ENCODE results near the gene INO80E.
"Not testable (repeated sequence)": the region's sequence is repeated elsewhere in the genome, so short reads cannot be mapped to it uniquely, and the experiment has no call there.

INO80E gene

GRCh38 chr16:30030011-30030685 lies 34.1 kb downstream of the INO80E start:
- no peaks in the 10 kb centered on the region for H3K36me3 ChIP-seq (ENCODE audit: control insufficient read depth in 5 of 5, insufficient read depth in 5 of 5, low read length in 5 of 5)
- H3K27ac ChIP-seq (ENCODE audit: low read depth, low read length): no peak overlapping the region
- no peak overlapping the region for H3K9ac ChIP-seq (ENCODE audit: low read length in 5 of 5)
- peaks cover 38 to 71% (median 66%) of the 10 kb centered on the region in 5 donors for H3K27me3 ChIP-seq (ENCODE audit: control insufficient read depth in 5 of 5, insufficient read depth in 4 of 5, low read length in 5 of 5)
- H3K9me3 ChIP-seq (ENCODE audit: control insufficient read depth in 5 of 5, low read length in 5 of 5): no peaks in the 10 kb centered on the region
- H3K4me3 ChIP-seq (ENCODE audit: low read depth in 1 of 5, low read length in 5 of 5): no peak overlapping the region
- H3K4me1 ChIP-seq (ENCODE audit: control insufficient read depth in 5 of 5, insufficient read depth in 5 of 5, low read length in 5 of 5): peaks cover 0 to 4% (median 0%) of the 10 kb centered on the region in 5 donors

GRCh38 chr16:30030841-30031413 lies 34.9 kb downstream of the INO80E start, which contains the start of gene TLCD3B:
Gene TLCD3B, minus strand, starts transcription at chr16:30031271. Its CDS starts 744 bp downstream, at chr16:30030527.
- no peaks in the 10 kb centered on the region for H3K9me3 ChIP-seq (ENCODE audit: control insufficient read depth in 5 of 5, low read length in 5 of 5)
- no peak within 1 kb of the TSS for H3K4me3 ChIP-seq (ENCODE audit: low read depth in 1 of 5, low read length in 5 of 5)
- no peak within 1 kb of the TSS for H3K9ac ChIP-seq (ENCODE audit: low read length in 5 of 5)
- no peaks in the 10 kb centered on the region for H3K36me3 ChIP-seq (ENCODE audit: control insufficient read depth in 5 of 5, insufficient read depth in 5 of 5, low read length in 5 of 5)
- H3K27ac ChIP-seq (ENCODE audit: low read depth, low read length): no peak within 1 kb of the TSS
- H3K4me1 ChIP-seq (ENCODE audit: control insufficient read depth in 5 of 5, insufficient read depth in 5 of 5, low read length in 5 of 5): peaks cover 0 to 4% (median 0%) of the 10 kb centered on the region in 5 donors
- peaks cover 33 to 66% (median 62%) of the 10 kb centered on the region in 5 donors for H3K27me3 ChIP-seq (ENCODE audit: control insufficient read depth in 5 of 5, insufficient read depth in 4 of 5, low read length in 5 of 5)

- no peaks in the 10 kb centered on the region for H3K36me3 ChIP-seq (ENCODE audit: control insufficient read depth in 5 of 5, insufficient read depth in 5 of 5, low read length in 5 of 5)
- H3K27me3 ChIP-seq (ENCODE audit: control insufficient read depth in 5 of 5, insufficient read depth in 4 of 5, low read length in 5 of 5): peaks cover 36 to 66% (median 58%) of the 10 kb centered on the region in 5 donors
- H3K9me3 ChIP-seq (ENCODE audit: control insufficient read depth in 5 of 5, low read length in 5 of 5): no peaks in the 10 kb centered on the region
- peaks cover 0 to 4% (median 0%) of the 10 kb centered on the region in 5 donors for H3K4me1 ChIP-seq (ENCODE audit: control insufficient read depth in 5 of 5, insufficient read depth in 5 of 5, low read length in 5 of 5)
- no peak overlapping the region for H3K27ac ChIP-seq (ENCODE audit: low read depth, low read length)
- no peak overlapping the region for H3K9ac ChIP-seq (ENCODE audit: low read length in 5 of 5)
- H3K4me3 ChIP-seq (ENCODE audit: low read depth in 1 of 5, low read length in 5 of 5): no peak overlapping the region
Observed at GRCh38 chr16:30031477-30031918, 35.5 kb downstream of the INO80E start.

- peaks cover 33 to 59% (median 50%) of the 10 kb centered on the region in 5 donors for H3K27me3 ChIP-seq (ENCODE audit: control insufficient read depth in 5 of 5, insufficient read depth in 4 of 5, low read length in 5 of 5)
Observed at GRCh38 chr16:30032083-30032819, 36.2 kb downstream of the INO80E start.

GRCh38 chr16:30033270-30033669 lies 37.2 kb downstream of the INO80E start:
- Histone ChIP-seq H3K4me1 (ENCODE audit: control insufficient read depth in 5 of 5, insufficient read depth in 5 of 5, low read length in 5 of 5) (peaks cover 0 to 4% (median 0%) of the 10 kb centered on the region in 5 donors), H3K36me3 (ENCODE audit: control insufficient read depth in 5 of 5, insufficient read depth in 5 of 5, low read length in 5 of 5) (no peaks in the 10 kb centered on the region), H3K27ac (ENCODE audit: low read depth, low read length) (no peak overlapping the region), H3K9ac (ENCODE audit: low read length in 5 of 5) (no peak overlapping the region), H3K27me3 (ENCODE audit: control insufficient read depth in 5 of 5, insufficient read depth in 4 of 5, low read length in 5 of 5) (peaks cover 33 to 49% (median 43%) of the 10 kb centered on the region in 5 donors), H3K4me3 (ENCODE audit: low read depth in 1 of 5, low read length in 5 of 5) (no peak overlapping the region), H3K9me3 (ENCODE audit: control insufficient read depth in 5 of 5, low read length in 5 of 5) (no peaks in the 10 kb centered on the region)

More at GRCh38 chr16:30032083-30032819, 36.2 kb downstream of the INO80E start:
- Histone ChIP-seq H3K36me3 (ENCODE audit: control insufficient read depth in 5 of 5, insufficient read depth in 5 of 5, low read length in 5 of 5) (no peaks in the 10 kb centered on the region), H3K27ac (ENCODE audit: low read depth, low read length) (no peak overlapping the region), H3K4me1 (ENCODE audit: control insufficient read depth in 5 of 5, insufficient read depth in 5 of 5, low read length in 5 of 5) (peaks cover 0 to 4% (median 0%) of the 10 kb centered on the region in 5 donors), H3K9ac (ENCODE audit: low read length in 5 of 5) (no peak overlapping the region), H3K4me3 (ENCODE audit: low read depth in 1 of 5, low read length in 5 of 5) (no peak overlapping the region), H3K9me3 (ENCODE audit: control insufficient read depth in 5 of 5, low read length in 5 of 5) (no peaks in the 10 kb centered on the region)

- Histone ChIP-seq H3K27me3 (ENCODE audit: control insufficient read depth in 5 of 5, insufficient read depth in 4 of 5, low read length in 5 of 5) (peaks cover 0 to 4% (median 1%) of the 10 kb centered on the region in 5 donors), H3K36me3 (ENCODE audit: control insufficient read depth in 5 of 5, insufficient read depth in 5 of 5, low read length in 5 of 5) (no peaks in the 10 kb centered on the region), H3K9ac (ENCODE audit: low read length in 5 of 5) (no peak overlapping the region), H3K4me3 (ENCODE audit: low read depth in 1 of 5, low read length in 5 of 5) (no peak overlapping the region), H3K27ac (ENCODE audit: low read depth, low read length) (no peak overlapping the region), H3K9me3 (ENCODE audit: control insufficient read depth in 5 of 5, low read length in 5 of 5) (no peaks in the 10 kb centered on the region), H3K4me1 (ENCODE audit: control insufficient read depth in 5 of 5, insufficient read depth in 5 of 5, low read length in 5 of 5) (no peaks in the 10 kb centered on the region)
Observed at GRCh38 chr16:30040221-30040620, 44.2 kb downstream of the INO80E start.

GRCh38 chr16:30040690-30041089 lies 44.6 kb downstream of the INO80E start:
- H3K36me3 ChIP-seq (ENCODE audit: control insufficient read depth in 5 of 5, insufficient read depth in 5 of 5, low read length in 5 of 5); H3K9me3 ChIP-seq (ENCODE audit: control insufficient read depth in 5 of 5, low read length in 5 of 5); H3K27me3 ChIP-seq (ENCODE audit: control insufficient read depth in 5 of 5, insufficient read depth in 4 of 5, low read length in 5 of 5); H3K4me1 ChIP-seq (ENCODE audit: control insufficient read depth in 5 of 5, insufficient read depth in 5 of 5, low read length in 5 of 5); H3K4me3 ChIP-seq (ENCODE audit: low read depth in 1 of 5, low read length in 5 of 5); H3K9ac ChIP-seq (ENCODE audit: low read length in 5 of 5); H3K27ac ChIP-seq (ENCODE audit: low read depth, low read length): not testable (repeated sequence)

GRCh38 chr16:30041841-30042240 lies 45.8 kb downstream of the INO80E start:
- Histone ChIP-seq H3K9ac (ENCODE audit: low read length in 5 of 5) (no peak overlapping the region), H3K36me3 (ENCODE audit: control insufficient read depth in 5 of 5, insufficient read depth in 5 of 5, low read length in 5 of 5) (no peaks in the 10 kb centered on the region), H3K4me3 (ENCODE audit: low read depth in 1 of 5, low read length in 5 of 5) (no peak overlapping the region), H3K27me3 (ENCODE audit: control insufficient read depth in 5 of 5, insufficient read depth in 4 of 5, low read length in 5 of 5) (peaks cover 0 to 4% (median 0%) of the 10 kb centered on the region in 5 donors), H3K27ac (ENCODE audit: low read depth, low read length) (no peak overlapping the region), H3K4me1 (ENCODE audit: control insufficient read depth in 5 of 5, insufficient read depth in 5 of 5, low read length in 5 of 5) (no peaks in the 10 kb centered on the region), H3K9me3 (ENCODE audit: control insufficient read depth in 5 of 5, low read length in 5 of 5) (no peaks in the 10 kb centered on the region)

- Histone ChIP-seq H3K27ac (ENCODE audit: low read depth, low read length) (no peak overlapping the region), H3K4me3 (ENCODE audit: low read depth in 1 of 5, low read length in 5 of 5) (no peak overlapping the region), H3K9ac (ENCODE audit: low read length in 5 of 5) (no peak overlapping the region), H3K36me3 (ENCODE audit: control insufficient read depth in 5 of 5, insufficient read depth in 5 of 5, low read length in 5 of 5) (no peaks in the 10 kb centered on the region), H3K27me3 (ENCODE audit: control insufficient read depth in 5 of 5, insufficient read depth in 4 of 5, low read length in 5 of 5) (peaks cover 0 to 4% (median 0%) of the 10 kb centered on the region in 5 donors), H3K9me3 (ENCODE audit: control insufficient read depth in 5 of 5, low read length in 5 of 5) (no peaks in the 10 kb centered on the region), H3K4me1 (ENCODE audit: control insufficient read depth in 5 of 5, insufficient read depth in 5 of 5, low read length in 5 of 5) (no peaks in the 10 kb centered on the region)
Observed at GRCh38 chr16:30046178-30046577, 50.1 kb downstream of the INO80E start.

GRCh38 chr16:30046588-30046987 lies 50.5 kb downstream of the INO80E start:
- Histone ChIP-seq H3K9me3 (ENCODE audit: control insufficient read depth in 5 of 5, low read length in 5 of 5) (no peaks in the 10 kb centered on the region), H3K36me3 (ENCODE audit: control insufficient read depth in 5 of 5, insufficient read depth in 5 of 5, low read length in 5 of 5) (no peaks in the 10 kb centered on the region), H3K27ac (ENCODE audit: low read depth, low read length) (no peak overlapping the region), H3K27me3 (ENCODE audit: control insufficient read depth in 5 of 5, insufficient read depth in 4 of 5, low read length in 5 of 5) (peaks cover 0 to 4% (median 0%) of the 10 kb centered on the region in 5 donors), H3K9ac (ENCODE audit: low read length in 5 of 5) (no peak overlapping the region), H3K4me1 (ENCODE audit: control insufficient read depth in 5 of 5, insufficient read depth in 5 of 5, low read length in 5 of 5) (no peaks in the 10 kb centered on the region), H3K4me3 (ENCODE audit: low read depth in 1 of 5, low read length in 5 of 5) (no peak overlapping the region)
